ENCODE results near the gene SOD3. TPM values are rescaled to one million over a fixed set of nuclear protein-coding genes. Genes with fewer than 3 reads are reported as not detected.

SOD3 gene
- polyA plus RNA-seq, 1 donor (not counting 4 experiments of a cell fraction or from before 2014, with no cell fraction given): not detected

- no peak overlapping the region for H3K4me2 ChIP-seq (ENCODE audit: control insufficient read depth, extremely low read depth, insufficient read depth, low read depth, low read length)
- no peaks in the 10 kb centered on the region for H3K9me3 ChIP-seq (ENCODE audit: control insufficient read depth, low read depth, low read length)
- H4K20me1 ChIP-seq (ENCODE audit: control insufficient read depth, extremely low read depth, insufficient read depth, low read length): no peaks in the 10 kb centered on the region
- no peaks in the 10 kb centered on the region for H3K9me1 ChIP-seq (ENCODE audit: control insufficient read depth, extremely low read depth, insufficient read depth, low read length)
- no peak overlapping the region for H3K4me3 ChIP-seq (ENCODE audit: control insufficient read depth in 2 of 3, extremely low read depth in 1 of 3, insufficient read depth in 2 of 3, low read depth in 1 of 3, low read length in 3 of 3)
- no peak overlapping the region for H3K27ac ChIP-seq (ENCODE audit: control insufficient read depth, insufficient read depth, low read length)
- TF ChIP-seq EZH2 (IDR thresholded peaks at IDR 0.05; ENCODE audit: low read length): no peak
- no peak for TF ChIP-seq CTCF (optimal IDR thresholded peaks at IDR 0.05 in 1 of 3, IDR thresholded peaks at IDR 0.05 in 1 of 3, conservative IDR thresholded peaks at IDR 0.05 in 1 of 3; ENCODE audit: extremely low read depth in 1 of 3, insufficient read depth in 2 of 3, low read length in 3 of 3)
- H3K4me1 ChIP-seq (ENCODE audit: control insufficient read depth, extremely low read depth, insufficient read depth, low read length): peaks cover 19% of the 10 kb centered on the region
- no peak overlapping the region for H2AFZ ChIP-seq (ENCODE audit: control insufficient read depth, low read length)
- H3K36me3 ChIP-seq (ENCODE audit: control insufficient read depth in 2 of 2, extremely low read depth in 1 of 2, insufficient read depth in 2 of 2, low read length in 2 of 2): no peaks in the 10 kb centered on the region
- H3K27me3 ChIP-seq (ENCODE audit: control insufficient read depth, extremely low read depth, insufficient read depth, low read length): no peaks in the 10 kb centered on the region
- FAIRE-seq (no peak), DNase-seq (ENCODE audit: low read depth, low spot score) (no peak)
- H3K9ac ChIP-seq (ENCODE audit: control insufficient read depth, extremely low read depth, insufficient read depth, low read length): no peak overlapping the region
- no peaks in the 10 kb centered on the region for H3K79me2 ChIP-seq (ENCODE audit: control insufficient read depth, insufficient read depth, low read length)
- dilution Hi-C loops (cut with MboI; ENCODE audit: extremely low pct_ligation_motif_present, low sequenced_read_pairs): no loop called here
Observed at GRCh38 chr4:24771241-24771640, 24.1 kb upstream of the SOD3 start.

DNA sequence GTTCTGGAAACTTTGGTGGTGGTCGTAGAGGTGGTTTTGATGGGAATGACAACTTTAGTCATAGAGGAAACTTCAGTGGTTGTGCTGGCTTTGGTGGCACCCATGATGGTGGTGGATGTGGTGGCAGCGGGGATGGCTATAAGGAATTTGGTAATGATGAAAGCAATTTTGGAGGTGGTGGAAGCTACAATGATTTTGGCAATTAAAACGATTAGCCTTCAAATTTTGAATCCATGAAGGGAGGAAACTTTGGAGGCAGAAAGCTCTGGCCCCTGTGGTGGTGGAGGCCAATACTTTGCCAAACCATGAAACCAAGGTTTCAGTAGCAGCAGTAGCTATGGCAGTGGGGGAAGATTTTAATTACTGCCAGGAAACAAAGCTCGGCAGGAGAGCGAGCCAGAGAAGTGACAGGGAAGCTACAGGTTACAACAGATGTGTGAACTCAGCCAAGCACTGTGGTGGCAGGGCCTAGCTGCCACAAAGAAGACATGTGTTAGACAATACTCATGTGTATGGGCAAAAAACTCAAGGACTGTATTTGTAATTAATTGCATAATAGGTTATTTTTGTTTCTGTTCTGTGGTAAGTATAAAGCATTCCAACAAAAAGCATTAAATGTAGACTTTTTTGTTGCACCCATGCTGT is 23.2 kb upstream of the SOD3 start:
- no peak for TF ChIP-seq CTCF (optimal IDR thresholded peaks at IDR 0.05 in 1 of 3, IDR thresholded peaks at IDR 0.05 in 1 of 3, conservative IDR thresholded peaks at IDR 0.05 in 1 of 3; ENCODE audit: extremely low read depth in 1 of 3, insufficient read depth in 2 of 3, low read length in 3 of 3)
- no peak for TF ChIP-seq EZH2 (IDR thresholded peaks at IDR 0.05; ENCODE audit: low read length)
- Histone ChIP-seq H3K36me3 (ENCODE audit: control insufficient read depth in 2 of 2, extremely low read depth in 1 of 2, insufficient read depth in 2 of 2, low read length in 2 of 2) (no peaks in the 10 kb centered on the region), H3K4me3 (ENCODE audit: control insufficient read depth in 2 of 3, extremely low read depth in 1 of 3, insufficient read depth in 2 of 3, low read depth in 1 of 3, low read length in 3 of 3) (no peak overlapping the region), H2AFZ (ENCODE audit: control insufficient read depth, low read length) (no peak overlapping the region), H3K9me1 (ENCODE audit: control insufficient read depth, extremely low read depth, insufficient read depth, low read length) (no peaks in the 10 kb centered on the region), H3K4me2 (ENCODE audit: control insufficient read depth, extremely low read depth, insufficient read depth, low read depth, low read length) (no peak overlapping the region), H3K9me3 (ENCODE audit: control insufficient read depth, low read depth, low read length) (no peaks in the 10 kb centered on the region), H3K27ac (ENCODE audit: control insufficient read depth, insufficient read depth, low read length) (no peak overlapping the region), H3K4me1 (ENCODE audit: control insufficient read depth, extremely low read depth, insufficient read depth, low read length) (peaks cover 19% of the 10 kb centered on the region), H3K79me2 (ENCODE audit: control insufficient read depth, insufficient read depth, low read length) (no peaks in the 10 kb centered on the region), H3K27me3 (ENCODE audit: control insufficient read depth, extremely low read depth, insufficient read depth, low read length) (no peaks in the 10 kb centered on the region), H3K9ac (ENCODE audit: control insufficient read depth, extremely low read depth, insufficient read depth, low read length) (no peak overlapping the region), H4K20me1 (ENCODE audit: control insufficient read depth, extremely low read depth, insufficient read depth, low read length) (no peaks in the 10 kb centered on the region)
- dilution Hi-C loops (cut with MboI; ENCODE audit: extremely low pct_ligation_motif_present, low sequenced_read_pairs): no loop called here
- FAIRE-seq: no peak
- no peak for DNase-seq (ENCODE audit: low read depth, low spot score)
